Measurements from ENCODE around the gene KCNQ1.

DNA sequence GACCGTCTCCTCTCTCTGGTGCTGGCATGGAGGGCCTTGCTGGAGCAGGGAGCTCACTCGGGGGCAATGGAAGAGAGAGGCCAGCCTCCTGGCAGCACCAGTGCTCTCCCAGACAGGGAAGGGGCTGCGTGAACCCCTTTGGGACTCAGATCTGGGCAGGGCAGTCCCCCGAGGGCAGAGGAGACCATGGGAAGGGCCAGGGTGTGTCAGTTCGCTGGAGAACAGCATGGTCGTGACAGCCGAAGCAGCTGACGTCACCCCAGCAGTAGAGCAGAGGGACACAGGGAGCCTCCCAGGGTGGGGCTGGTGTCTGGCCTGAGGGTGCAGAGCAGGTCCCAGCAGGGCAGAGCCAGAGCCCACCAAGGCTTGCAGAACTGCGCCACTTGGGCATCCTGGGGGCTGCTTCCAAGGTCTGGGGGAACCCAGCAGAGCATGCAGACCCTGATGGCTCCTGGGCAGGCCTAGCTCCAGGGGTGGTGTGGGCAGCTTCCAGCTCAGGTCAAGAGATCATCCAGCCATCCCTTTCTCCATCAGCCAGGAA lies 326.0 kb downstream of the KCNQ1 start:
- TF ChIP-seq, protein P1, sequence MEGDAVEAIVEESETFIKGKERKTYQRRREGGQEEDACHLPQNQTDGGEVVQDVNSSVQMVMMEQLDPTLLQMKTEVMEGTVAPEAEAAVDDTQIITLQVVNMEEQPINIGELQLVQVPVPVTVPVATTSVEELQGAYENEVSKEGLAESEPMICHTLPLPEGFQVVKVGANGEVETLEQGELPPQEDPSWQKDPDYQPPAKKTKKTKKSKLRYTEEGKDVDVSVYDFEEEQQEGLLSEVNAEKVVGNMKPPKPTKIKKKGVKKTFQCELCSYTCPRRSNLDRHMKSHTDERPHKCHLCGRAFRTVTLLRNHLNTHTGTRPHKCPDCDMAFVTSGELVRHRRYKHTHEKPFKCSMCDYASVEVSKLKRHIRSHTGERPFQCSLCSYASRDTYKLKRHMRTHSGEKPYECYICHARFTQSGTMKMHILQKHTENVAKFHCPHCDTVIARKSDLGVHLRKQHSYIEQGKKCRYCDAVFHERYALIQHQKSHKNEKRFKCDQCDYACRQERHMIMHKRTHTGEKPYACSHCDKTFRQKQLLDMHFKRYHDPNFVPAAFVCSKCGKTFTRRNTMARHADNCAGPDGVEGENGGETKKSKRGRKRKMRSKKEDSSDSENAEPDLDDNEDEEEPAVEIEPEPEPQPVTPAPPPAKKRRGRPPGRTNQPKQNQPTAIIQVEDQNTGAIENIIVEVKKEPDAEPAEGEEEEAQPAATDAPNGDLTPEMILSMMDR (IDR thresholded peaks at IDR 0.05): no peak
- no peak for TF ChIP-seq POLR2A (IDR thresholded peaks at IDR 0.05)
